ENCODE data around the gene HIPK2. TPM values are rescaled to one million over a fixed set of nuclear protein-coding genes. Genes with fewer than 3 reads are reported as not detected.

HIPK2 gene
- total RNA-seq, 1 experiment from 2014 or later: 33.4 TPM

GRCh38 chr7:139813689-139814088 is 35.9 kb upstream of the HIPK2 start:
- no peak for TF ChIP-seq CTCF (IDR thresholded peaks at IDR 0.05; ENCODE audit: unreplicated experiment)
- no peaks in the 10 kb centered on the region for H3K27me3 Mint-ChIP-seq (ENCODE audit: unreplicated experiment)
- no peak overlapping the region for H3K4me3 Mint-ChIP-seq (ENCODE audit: low read depth, unreplicated experiment)
- CTCF ChIA-PET: no interaction called here
- no TSS peak for BruUV-seq (replicated peaks)
- no peaks in the 10 kb centered on the region for H3K36me3 Mint-ChIP-seq (ENCODE audit: insufficient read depth, unreplicated experiment)
- DNase-seq: no peak
- intact Hi-C loops (cut with micrococcal nuclease; ENCODE audit: unreplicated experiment): no loop called here
- H3K4me1 Mint-ChIP-seq (ENCODE audit: low read depth, unreplicated experiment): no peaks in the 10 kb centered on the region
- peaks cover 6% of the 10 kb centered on the region for H3K9me3 Mint-ChIP-seq (ENCODE audit: low read depth, unreplicated experiment)
- no peak overlapping the region for H3K27ac Mint-ChIP-seq (ENCODE audit: unreplicated experiment)

- no peak for TF ChIP-seq CTCF (IDR thresholded peaks at IDR 0.05; ENCODE audit: unreplicated experiment)
- no TSS peak for BruUV-seq (replicated peaks)
- no peaks in the 10 kb centered on the region for H3K36me3 Mint-ChIP-seq (ENCODE audit: insufficient read depth, unreplicated experiment)
- H3K4me3 Mint-ChIP-seq (ENCODE audit: low read depth, unreplicated experiment): no peak overlapping the region
- H3K27me3 Mint-ChIP-seq (ENCODE audit: unreplicated experiment): no peaks in the 10 kb centered on the region
- intact Hi-C loops (cut with micrococcal nuclease; ENCODE audit: unreplicated experiment): no loop called here
- H3K9me3 Mint-ChIP-seq (ENCODE audit: low read depth, unreplicated experiment): peaks cover 6% of the 10 kb centered on the region
- H3K4me1 Mint-ChIP-seq (ENCODE audit: low read depth, unreplicated experiment): no peaks in the 10 kb centered on the region
- CTCF ChIA-PET: no interaction called here
- no peak for DNase-seq
- no peak overlapping the region for H3K27ac Mint-ChIP-seq (ENCODE audit: unreplicated experiment)
Measured at GRCh38 chr7:139813151-139813550, 35.4 kb upstream of the HIPK2 start.

GRCh38 chr7:139811066-139811465 is 33.3 kb upstream of the HIPK2 start:
- Mint-ChIP-seq H3K4me3 (ENCODE audit: low read depth, unreplicated experiment) (no peak overlapping the region), H3K27me3 (ENCODE audit: unreplicated experiment) (no peaks in the 10 kb centered on the region), H3K4me1 (ENCODE audit: low read depth, unreplicated experiment) (no peaks in the 10 kb centered on the region), H3K9me3 (ENCODE audit: low read depth, unreplicated experiment) (peaks cover 2% of the 10 kb centered on the region), H3K27ac (ENCODE audit: unreplicated experiment) (no peak overlapping the region), H3K36me3 (ENCODE audit: insufficient read depth, unreplicated experiment) (peaks cover 8% of the 10 kb centered on the region)
- no peak for DNase-seq
- BruUV-seq (replicated peaks): no TSS peak
- CTCF ChIA-PET: no interaction called here
- intact Hi-C loops (cut with micrococcal nuclease; ENCODE audit: unreplicated experiment): no loop called here
- no peak for TF ChIP-seq CTCF (IDR thresholded peaks at IDR 0.05; ENCODE audit: unreplicated experiment)

- no peak for DNase-seq
- intact Hi-C loops (cut with micrococcal nuclease; ENCODE audit: unreplicated experiment): no loop called here
- CTCF ChIA-PET: interaction anchor here (0.6 to 1.0 kb wide), 2 partner anchors 25 to 31 kb away, joined by 3 to 5 read pairs; no protein-coding TSS in a partner anchor
- Mint-ChIP-seq H3K4me1 (ENCODE audit: low read depth, unreplicated experiment) (no peaks in the 10 kb centered on the region), H3K36me3 (ENCODE audit: insufficient read depth, unreplicated experiment) (peaks cover 8% of the 10 kb centered on the region), H3K27ac (ENCODE audit: unreplicated experiment) (no peak overlapping the region), H3K9me3 (ENCODE audit: low read depth, unreplicated experiment) (peaks cover 2% of the 10 kb centered on the region), H3K4me3 (ENCODE audit: low read depth, unreplicated experiment) (no peak overlapping the region), H3K27me3 (ENCODE audit: unreplicated experiment) (no peaks in the 10 kb centered on the region)
- BruUV-seq (replicated peaks): no TSS peak
- TF ChIP-seq CTCF (IDR thresholded peaks at IDR 0.05; ENCODE audit: unreplicated experiment): no peak
Measured at GRCh38 chr7:139808846-139809442, 31.1 kb upstream of the HIPK2 start.

Data from Calu3 (cell line).